H1 (cell line): ENCODE data around the gene MAP6D1. TPM values are rescaled to one million over a fixed set of nuclear protein-coding genes. Genes with fewer than 3 reads are reported as not detected.

Experiments used
- CBX8 ChIP-seq: fragments of 300-800, 300-1000 bp; sonication (generic); IDR thresholded peaks from 2 replicates; pipeline ENCODE4 v1.7.1; 2016; ENCODE audit warnings: low read depth, low read length, borderline replicate concordance
- CHD7 ChIP-seq: fragments of 300-600 bp; sonication (generic); IDR thresholded peaks from 2 replicates; pipeline ENCODE4 v1.7.1; 2012; ENCODE audit warnings: low read length, moderate library complexity, mild to moderate bottlenecking, inconsistent platforms; ENCODE audit not compliant: insufficient replicate concordance
- CREB1 ChIP-seq: IDR thresholded peaks from 2 replicates; pipeline ENCODE4 v1.6.1; 2012; ENCODE audit warnings: inconsistent platforms
- GABPA ChIP-seq: IDR thresholded peaks from 2 replicates; pipeline ENCODE4 v1.6.1; 2011; ENCODE audit warnings: mild to moderate bottlenecking, low read length, moderate library complexity, borderline replicate concordance; ENCODE audit not compliant: insufficient read depth
- HDAC2 ChIP-seq, 2 experiments: fragments of 300-600 bp in 1 of 2; sonication (generic) in 1 of 2; IDR thresholded peaks; 2 replicates each; pipeline ENCODE4 v1.6.1; 2011 to 2012; ENCODE audit warnings: low read depth in 2 of 2, low read length in 2 of 2, mild to moderate bottlenecking in 2 of 2, moderate library complexity in 2 of 2, borderline replicate concordance in 1 of 2, inconsistent platforms in 1 of 2
- JUN ChIP-seq: IDR thresholded peaks from 2 replicates; pipeline ENCODE4 v1.6.1; 2011; ENCODE audit warnings: low read depth, mild to moderate bottlenecking, improper control_type of control experiment, low read length
- NRF1 ChIP-seq: IDR thresholded peaks from 2 replicates; pipeline ENCODE4 v1.6.1; 2011; ENCODE audit warnings: mild to moderate bottlenecking, low read depth, low read length, improper control_type of control experiment
- RNF2 ChIP-seq: fragments of 200-900, 300-1000 bp; sonication (generic); IDR thresholded peaks from 2 replicates; pipeline ENCODE4 v1.7.1; 2016; ENCODE audit warnings: borderline replicate concordance, low read depth, mild to moderate bottlenecking, antibody characterized with exemption, low read length; ENCODE audit not compliant: poor library complexity, severe bottlenecking; ENCODE audit errors: missing control alignments
- SIN3A ChIP-seq, 2 experiments: IDR thresholded peaks in 1 of 2; conservative IDR thresholded peaks in 1 of 2; 2 replicates each; pipeline ENCODE4 v1.6.1; 2011 to 2012; ENCODE audit warnings: low read length in 2 of 2, improper control_type of control experiment in 1 of 2, low read depth in 1 of 2, mild to moderate bottlenecking in 1 of 2
- SP1 ChIP-seq: IDR thresholded peaks from 2 replicates; pipeline ENCODE4 v1.6.1; 2011; ENCODE audit warnings: low read depth, low read length
- SUZ12 ChIP-seq: fragments of 200-600 bp; sonication (generic); IDR thresholded peaks from 2 replicates; pipeline ENCODE4 v1.6.1; 2012; ENCODE audit warnings: mild to moderate bottlenecking, inconsistent platforms, low read length, moderate library complexity, mixed read lengths
- polyA plus RNA-seq, 7 experiments: library from polyadenylated mRNA; depleted of rRNA in 3 of 7; stranded (reverse) in 5 of 7; unstranded in 2 of 7; fragments of >200 nt in 5 of 7; fragments of 200-250 nt in 2 of 7; gene quantifications; 1 replicate in 5 of 7; 2 replicates in 1 of 7; 4 replicates in 1 of 7; pipeline versions ENCODE4 v1.2.1 to v1.2.3, GENCODE V29; 2011 to 2013; ENCODE audit warnings: missing spikeins in 2 of 7, mixed read lengths in 2 of 7
- total RNA-seq: library from RNA; stranded (reverse); fragmentation: NEBNext Ultra II Directional; extraction: Animal tissue kit (Norgen Biotek cat#: 25700); gene quantifications from 2 replicates; pipeline ENCODE4 v1.2.1, GENCODE V29; 2021

Gene MAP6D1
- total and polyA plus RNA-seq, 2 of the 8 experiments (the other 6 are each of a cell fraction or from before 2014, with no cell fraction given), result 4.8 to 5.2 TPM

- no peak for TF ChIP-seq CHD7
- TF ChIP-seq CREB1, result no peak
- no peak for TF ChIP-seq SP1
- TF ChIP-seq RNF2, result no peak
- no peak for TF ChIP-seq SUZ12
- no peak for TF ChIP-seq GABPA
- no peak for TF ChIP-seq HDAC2 (IDR thresholded peaks at IDR 0.05; ENCODE audit: borderline replicate concordance in 1 of 2, low read depth in 2 of 2, low read length in 2 of 2)
- no peak for TF ChIP-seq CBX8
- TF ChIP-seq SIN3A (conservative IDR thresholded peaks at IDR 0.05 in 1 of 2, IDR thresholded peaks at IDR 0.05 in 1 of 2; ENCODE audit: low read depth in 1 of 2, low read length in 2 of 2), result no peak
- no peak for TF ChIP-seq JUN
- no peak for TF ChIP-seq NRF1
Observed at GRCh38 chr3:183807881-183808280, 17.5 kb downstream of the MAP6D1 start (continued).
